PC-9 (cell line): Measurements from ENCODE around the gene AOAH. TPM values are rescaled to one million over a fixed set of nuclear protein-coding genes. Genes with fewer than 3 reads are reported as not detected.

Source experiments
- BruUV-seq: library from RNA; stranded (reverse); fragments of 400-500 nt; replicated peaks from 2 replicates; lab custom pipeline; 2021; lab: Mats Ljungman, UMichigan
- CTCF ChIA-PET: fragments of 300-600 bp; sonication (Branson Sonifier 250); formaldehyde crosslinking; loops from one replicate; lab custom pipeline; 2022; ENCODE audit warnings: antibody characterized with exemption; lab: Charles Lee
- POLR2A ChIA-PET: fragments of 300-600 bp; sonication (Branson Sonifier 250); formaldehyde crosslinking; loops from one replicate; lab custom pipeline; 2022; ENCODE audit warnings: antibody characterized with exemption; ENCODE audit not compliant: unreplicated experiment; lab: Charles Lee
- DNase-seq, 2 experiments: peaks; one replicate each; pipeline versions ENCODE4 v3.0.0 to v3.0.0-alpha.2; 2015 to 2022; ENCODE audit warnings: mixed read lengths in 1 of 2
- H2AFZ ChIP-seq: fragments of 200-600 bp; sonication (generic); 2 replicates; pipeline ENCODE4 v1.8.1; 2017; ENCODE audit warnings: antibody characterized with exemption
- H3F3A ChIP-seq: fragments of 200-600 bp; sonication (generic); 2 replicates; pipeline ENCODE4 v1.8.1; 2017; ENCODE audit warnings: antibody characterized with exemption, mild to moderate bottlenecking, low read depth; ENCODE audit not compliant: insufficient read depth
- H3K27ac ChIP-seq: fragments of 200-600 bp; sonication (generic); 2 replicates; pipeline ENCODE4 v1.6.1; 2016; ENCODE audit warnings: mixed run types
- H3K27me3 ChIP-seq: fragments of 200-600 bp; sonication (generic); 2 replicates; pipeline ENCODE4 v1.6.1; 2016; ENCODE audit warnings: low read depth, mixed run types; ENCODE audit not compliant: insufficient read depth
- H3K36me3 ChIP-seq: fragments of 200-600 bp; sonication (generic); 2 replicates; pipeline ENCODE4 v1.6.1; 2016; ENCODE audit warnings: low read depth, mixed run types
- H3K4me1 ChIP-seq: fragments of 200-600 bp; sonication (generic); replicated peaks from 2 replicates; pipeline ENCODE4 v1.6.1; 2016; ENCODE audit warnings: mixed run types; ENCODE audit not compliant: insufficient read depth
- H3K4me2 ChIP-seq: fragments of 200-600 bp; sonication (generic); 2 replicates; pipeline ENCODE4 v1.6.1; 2017; ENCODE audit warnings: mixed run types
- H3K4me3 ChIP-seq: fragments of 200-600 bp; sonication (generic); 2 replicates; pipeline ENCODE4 v1.6.1; 2016; ENCODE audit warnings: mixed run types
- H3K79me2 ChIP-seq: fragments of 200-600 bp; sonication (generic); 2 replicates; pipeline ENCODE4 v1.6.1; 2017; ENCODE audit warnings: low read depth, mixed run types
- H3K9me2 ChIP-seq: fragments of 200-600 bp; sonication (generic); 2 replicates; pipeline ENCODE4 v1.8.1; 2017; ENCODE audit warnings: mild to moderate bottlenecking; ENCODE audit not compliant: insufficient read depth
- H3K9me3 ChIP-seq: fragments of 200-600 bp; sonication (generic); 2 replicates; pipeline ENCODE4 v1.8.1; 2016; ENCODE audit warnings: low read depth; ENCODE audit not compliant: insufficient read depth
- H4K20me1 ChIP-seq: fragments of 200-600 bp; sonication (generic); 2 replicates; pipeline ENCODE4 v1.8.1; 2017; ENCODE audit not compliant: insufficient read depth
- EZH2 ChIP-seq: fragments of 200-600 bp; sonication (generic); IDR thresholded peaks from 2 replicates; pipeline ENCODE4 v1.8.0; 2017; ENCODE audit warnings: antibody characterized with exemption, low read depth
- intact Hi-C: fragments of 100-400 bp; cut with micrococcal nuclease; formaldehyde crosslinking; loops from one replicate; pipeline ENCODE4 v1.10.0; 2022; ENCODE audit not compliant: unreplicated experiment
- total RNA-seq: library from RNA; stranded (reverse); gene quantifications from 2 replicates; pipeline ENCODE4 v1.2.3, GENCODE V29; 2021
- TF ChIP-seq, protein P1 (sequence below): fragments of 200-600 bp; sonication (generic); conservative IDR thresholded peaks from 2 replicates; pipeline ENCODE4 v1.6.1; 2017; ENCODE audit warnings: mixed run types, antibody characterized with exemption, mild to moderate bottlenecking, moderate library complexity

The AOAH gene
- total RNA-seq, 1 experiment from 2014 or later = not detected

DNA sequence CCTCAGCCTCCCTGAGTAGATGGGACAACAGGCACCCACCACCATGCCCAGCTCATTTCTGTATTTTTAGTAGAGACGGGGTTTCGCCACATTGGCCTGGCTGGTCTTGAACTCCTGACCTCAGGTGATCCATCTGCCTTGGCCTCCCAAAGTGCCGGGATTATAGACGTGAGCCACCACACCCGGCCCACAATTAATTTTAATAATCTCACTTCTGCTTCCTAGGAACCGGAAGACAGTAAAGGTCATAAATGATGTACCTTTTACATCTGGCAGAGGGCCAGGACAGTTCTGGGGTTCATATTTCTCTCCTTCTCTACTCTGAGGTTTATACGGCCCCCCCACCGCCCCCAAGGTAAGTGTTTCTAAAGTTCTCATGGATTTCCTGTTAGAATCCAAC, 31.2 kb upstream of the AOAH start:
- Histone ChIP-seq H3K9me3 (no peaks in the 10 kb centered on the region), H3K27ac (no peak overlapping the region), H3K4me3 (no peak overlapping the region), H4K20me1 (no peaks in the 10 kb centered on the region), H3F3A (no peaks in the 10 kb centered on the region), H3K4me1 (no peaks in the 10 kb centered on the region), H3K27me3 (peaks cover 40% of the 10 kb centered on the region), H2AFZ (no peak overlapping the region), H3K9me2 (no peaks in the 10 kb centered on the region), H3K4me2 (no peak overlapping the region), H3K36me3 (no peaks in the 10 kb centered on the region), H3K79me2 (no peaks in the 10 kb centered on the region)
- BruUV-seq = no TSS peak
- ChIA-PET CTCF (no interaction called here), POLR2A (no interaction called here)
- no peak for DNase-seq
- TF ChIP-seq EZH2 = no peak
- TF ChIP-seq, protein P1, sequence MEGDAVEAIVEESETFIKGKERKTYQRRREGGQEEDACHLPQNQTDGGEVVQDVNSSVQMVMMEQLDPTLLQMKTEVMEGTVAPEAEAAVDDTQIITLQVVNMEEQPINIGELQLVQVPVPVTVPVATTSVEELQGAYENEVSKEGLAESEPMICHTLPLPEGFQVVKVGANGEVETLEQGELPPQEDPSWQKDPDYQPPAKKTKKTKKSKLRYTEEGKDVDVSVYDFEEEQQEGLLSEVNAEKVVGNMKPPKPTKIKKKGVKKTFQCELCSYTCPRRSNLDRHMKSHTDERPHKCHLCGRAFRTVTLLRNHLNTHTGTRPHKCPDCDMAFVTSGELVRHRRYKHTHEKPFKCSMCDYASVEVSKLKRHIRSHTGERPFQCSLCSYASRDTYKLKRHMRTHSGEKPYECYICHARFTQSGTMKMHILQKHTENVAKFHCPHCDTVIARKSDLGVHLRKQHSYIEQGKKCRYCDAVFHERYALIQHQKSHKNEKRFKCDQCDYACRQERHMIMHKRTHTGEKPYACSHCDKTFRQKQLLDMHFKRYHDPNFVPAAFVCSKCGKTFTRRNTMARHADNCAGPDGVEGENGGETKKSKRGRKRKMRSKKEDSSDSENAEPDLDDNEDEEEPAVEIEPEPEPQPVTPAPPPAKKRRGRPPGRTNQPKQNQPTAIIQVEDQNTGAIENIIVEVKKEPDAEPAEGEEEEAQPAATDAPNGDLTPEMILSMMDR = no peak
- intact Hi-C loops = no loop called here

DNA sequence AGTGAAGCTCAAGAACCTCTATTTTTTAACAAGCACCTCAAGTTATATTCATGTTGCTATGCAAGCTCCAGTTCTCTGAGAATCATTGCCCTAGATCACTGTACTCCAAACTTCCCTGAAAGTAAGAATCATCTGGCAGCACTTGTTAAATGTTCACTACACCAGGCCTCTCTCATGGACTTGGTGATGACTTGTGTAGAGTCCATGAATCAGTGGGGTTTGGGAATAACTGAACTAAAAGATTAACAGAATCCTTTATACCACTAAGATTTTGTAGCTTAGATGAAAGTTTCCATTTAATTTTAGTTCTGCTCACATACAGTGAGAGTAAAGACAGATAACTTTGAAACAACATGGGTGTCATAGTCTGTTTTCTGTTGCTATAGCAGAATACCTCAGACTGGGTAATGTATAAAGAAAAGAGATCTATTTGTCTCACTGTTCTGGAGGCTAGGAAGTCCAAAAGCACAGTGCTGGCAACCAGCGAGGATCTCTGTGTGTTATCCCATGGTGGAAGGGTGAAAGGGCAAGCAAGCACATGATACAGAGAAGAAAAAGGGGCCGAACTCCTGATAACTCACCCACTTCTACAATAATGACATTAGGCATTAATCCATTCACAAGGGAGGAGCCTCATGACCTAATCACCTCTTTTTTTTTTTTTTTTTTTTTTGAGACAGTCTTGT, 27.9 kb upstream of the AOAH start:
- BruUV-seq = no TSS peak
- Histone ChIP-seq H3K9me3 (no peaks in the 10 kb centered on the region), H4K20me1 (no peaks in the 10 kb centered on the region), H3K4me2 (no peak overlapping the region), H3F3A (no peaks in the 10 kb centered on the region), H2AFZ (no peak overlapping the region), H3K27ac (no peak overlapping the region), H3K27me3 (peaks cover 59% of the 10 kb centered on the region), H3K4me1 (no peaks in the 10 kb centered on the region), H3K36me3 (no peaks in the 10 kb centered on the region), H3K4me3 (no peak overlapping the region), H3K79me2 (no peaks in the 10 kb centered on the region), H3K9me2 (no peaks in the 10 kb centered on the region)
- ChIA-PET POLR2A (no interaction called here), CTCF (no interaction called here)
- no peak for DNase-seq
- TF ChIP-seq EZH2 = no peak
- TF ChIP-seq, protein P1 = no peak
- intact Hi-C loops = no loop called here

DNA sequence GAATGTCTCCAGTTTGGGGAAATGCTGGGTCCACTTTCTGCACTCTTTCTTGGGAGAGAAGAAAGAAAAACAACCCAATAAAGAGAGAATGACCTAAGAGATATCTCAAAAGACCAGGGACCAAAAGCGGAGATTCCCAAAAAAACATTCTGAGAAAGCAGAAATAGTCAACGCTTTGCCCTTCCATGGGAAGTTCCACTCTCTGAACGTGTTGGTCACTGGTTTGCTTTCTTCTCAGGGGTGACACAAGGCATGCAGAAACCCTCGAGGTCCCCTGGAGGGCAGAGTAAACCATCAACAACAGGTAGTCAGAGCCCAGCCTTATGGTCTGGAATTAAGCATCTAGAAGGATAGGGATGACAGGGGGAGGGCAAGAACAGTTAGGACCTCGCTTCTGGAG, 26.2 kb upstream of the AOAH start:
- Histone ChIP-seq H2AFZ (no peak overlapping the region), H3K9me3 (no peaks in the 10 kb centered on the region), H4K20me1 (no peaks in the 10 kb centered on the region), H3F3A (no peaks in the 10 kb centered on the region), H3K79me2 (no peaks in the 10 kb centered on the region), H3K4me3 (no peak overlapping the region), H3K36me3 (no peaks in the 10 kb centered on the region), H3K9me2 (no peaks in the 10 kb centered on the region), H3K4me2 (no peak overlapping the region), H3K4me1 (no peaks in the 10 kb centered on the region), H3K27ac (no peak overlapping the region), H3K27me3 (peaks cover 60% of the 10 kb centered on the region)
- ChIA-PET CTCF (no interaction called here), POLR2A (no interaction called here)
- BruUV-seq = no TSS peak
- DNase-seq = no peak
- TF ChIP-seq, protein P1 = no peak
- no peak for TF ChIP-seq EZH2
- intact Hi-C loops = no loop called here
